Putamen (tissue), 1 donor: ENCODE data around the gene FAM25G.
"Not testable (repeated sequence)": the region's sequence is repeated elsewhere in the genome, so short reads cannot be mapped to it uniquely, and the experiment has no call there.

Experiments used
- DNase-seq: peaks from one replicate; pipeline ENCODE4 v3.0.0-alpha.2; 2016; ENCODE audit warnings: low spot score

The FAM25G gene

GRCh38 chr10:47465216-47465917 lies 26.1 kb downstream of the FAM25G start:
- not testable (repeated sequence) for DNase-seq

DNA sequence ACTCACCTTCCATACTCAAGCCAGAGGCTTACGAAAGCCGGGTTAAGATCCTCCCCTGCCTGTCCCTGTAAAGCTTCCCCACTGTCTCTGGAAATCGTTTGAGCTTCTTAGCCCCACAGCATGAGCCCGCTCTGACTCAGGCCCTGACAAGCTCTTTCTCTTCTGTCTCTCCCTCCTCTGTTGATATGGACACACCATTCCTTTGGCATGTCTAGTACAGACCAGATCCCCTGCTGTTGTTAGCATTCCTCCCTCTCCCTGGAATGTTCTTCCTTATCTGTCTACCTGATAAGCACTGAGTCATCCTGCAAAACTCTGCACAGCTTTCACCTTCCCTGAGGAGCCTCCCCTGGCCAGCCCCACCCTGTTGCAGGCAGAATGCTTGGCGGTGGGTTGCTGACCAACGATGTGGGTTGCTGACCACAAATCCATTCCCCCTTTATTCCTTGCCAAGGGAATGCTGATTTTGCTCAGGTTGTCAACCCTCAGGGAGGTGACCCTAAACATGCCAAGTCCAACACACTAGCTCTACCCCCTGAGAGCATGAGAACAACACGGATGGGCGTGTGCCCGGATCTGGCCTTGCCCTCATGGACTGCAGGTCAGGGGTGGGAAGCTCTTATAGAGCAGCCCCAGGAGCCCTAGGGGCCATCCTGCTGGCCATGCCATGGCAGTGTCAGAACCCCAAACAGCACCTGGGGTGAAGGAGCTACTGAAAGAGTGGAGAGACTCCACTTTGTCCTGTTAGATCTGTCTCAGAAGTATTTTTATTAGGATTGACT lies 28.7 kb downstream of the FAM25G start:
- not testable (repeated sequence) for DNase-seq

DNA sequence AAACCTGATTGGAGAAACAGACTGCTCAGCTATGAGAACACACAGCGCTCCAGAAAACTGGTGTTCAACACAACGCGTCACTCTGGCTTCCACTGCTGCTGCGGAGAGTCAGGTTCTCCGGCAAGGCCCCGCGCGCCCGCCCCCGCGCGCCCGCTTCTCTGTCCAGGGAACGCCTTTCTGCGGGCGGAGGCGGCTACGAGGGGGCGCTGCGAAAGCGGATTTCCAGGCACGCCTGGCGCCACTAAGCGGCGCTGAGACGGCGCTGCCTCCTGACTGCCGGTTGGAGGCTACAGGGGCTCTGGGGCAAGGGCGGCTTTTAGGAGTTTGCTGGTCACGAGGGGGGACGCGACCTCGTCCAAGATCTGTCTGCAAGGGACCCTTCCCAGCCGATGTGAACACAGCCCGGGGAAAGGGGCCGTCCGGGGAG lies 30.2 kb downstream of the FAM25G start:
- DNase-seq = not testable (repeated sequence)

DNA sequence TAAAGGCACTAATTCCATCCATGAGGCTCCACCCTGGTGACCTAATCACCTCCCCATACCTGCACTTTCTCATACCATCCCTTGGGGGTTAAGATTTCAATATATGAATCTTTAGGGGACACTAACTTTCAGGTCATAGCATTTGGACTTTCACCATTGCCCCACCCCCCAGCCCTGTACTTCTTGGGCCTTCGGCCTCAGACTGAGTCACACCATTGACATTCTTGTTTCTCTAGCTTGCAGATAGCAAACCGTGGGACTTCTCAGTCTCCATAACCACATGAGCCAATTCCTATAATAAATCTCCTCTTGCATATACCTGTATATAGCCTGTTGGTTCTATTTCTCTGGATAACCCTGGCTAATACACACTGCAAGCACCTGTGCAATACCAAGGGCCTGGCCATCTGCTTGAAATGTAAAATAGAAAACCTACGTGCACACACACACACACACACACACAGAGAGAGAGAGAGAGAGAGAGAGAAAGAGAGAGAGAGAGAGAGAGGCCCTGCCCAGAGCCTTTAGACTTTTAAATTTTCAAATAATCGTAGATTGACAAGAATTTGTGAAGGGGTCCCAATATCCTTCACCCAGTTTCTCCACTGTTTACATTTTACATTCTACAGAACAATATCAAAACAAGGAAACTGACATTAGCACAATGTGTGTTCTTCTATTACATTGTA lies 32.9 kb downstream of the FAM25G start:
- DNase-seq = no peak

GRCh38 chr10:47457826-47458225 lies 33.7 kb downstream of the FAM25G start:
- DNase-seq = no peak

GRCh38 chr10:47457528-47457820 lies 34.0 kb downstream of the FAM25G start:
- no peak for DNase-seq

- DNase-seq = no peak
Measured at GRCh38 chr10:47456794-47457527, 34.5 kb downstream of the FAM25G start.

DNA sequence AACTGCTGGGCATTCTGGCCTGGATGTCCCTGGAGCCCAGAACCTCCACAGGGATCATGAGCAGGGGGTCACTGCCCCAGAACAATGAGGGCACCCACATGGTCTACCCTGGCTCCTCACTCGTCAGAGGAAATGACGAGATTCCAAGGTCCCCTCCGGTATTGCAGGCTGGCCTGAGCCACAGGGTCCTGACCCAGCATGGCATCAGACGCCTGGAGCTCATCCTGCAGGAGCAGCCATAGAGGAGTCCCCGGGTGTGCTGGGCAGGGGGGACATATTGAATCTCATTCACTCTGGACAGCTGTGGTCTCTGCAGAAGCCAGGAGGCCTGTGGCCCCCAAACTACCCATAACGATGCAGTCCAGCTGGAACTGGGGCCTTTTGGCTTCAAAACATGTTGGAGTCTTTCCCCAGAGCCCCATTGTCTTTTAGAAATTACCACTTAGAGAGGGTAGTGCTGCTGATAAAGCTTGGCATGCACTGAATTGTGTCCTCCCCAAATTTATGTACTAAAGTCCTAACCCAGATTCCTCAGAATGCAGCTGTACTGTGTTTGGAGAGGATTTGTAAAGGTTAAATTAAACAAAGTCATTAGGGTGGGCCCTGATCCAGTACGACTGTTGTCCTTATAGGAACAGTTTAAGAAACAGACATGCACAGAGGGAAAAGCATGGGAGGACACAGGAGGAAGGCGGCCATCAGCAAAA lies 35.3 kb downstream of the FAM25G start:
- DNase-seq = no peak

- not testable (repeated sequence) for DNase-seq
Measured at GRCh38 chr10:47455350-47456078, 36.0 kb downstream of the FAM25G start.

DNA sequence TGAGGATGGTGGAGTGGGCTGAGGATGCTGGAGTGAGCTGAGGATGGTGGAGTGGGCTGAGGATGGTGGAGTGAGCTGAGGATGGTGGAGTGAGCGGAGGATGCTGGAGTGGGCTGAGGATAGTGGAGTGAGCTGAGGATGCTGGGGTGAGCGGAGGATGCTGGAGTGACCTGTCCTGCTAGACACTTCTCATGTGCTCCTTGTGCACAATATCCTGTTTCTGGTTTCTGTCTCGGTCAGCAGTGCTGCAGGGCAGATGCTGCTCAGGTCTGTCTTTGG lies 36.8 kb downstream of the FAM25G start:
- no peak for DNase-seq

DNA sequence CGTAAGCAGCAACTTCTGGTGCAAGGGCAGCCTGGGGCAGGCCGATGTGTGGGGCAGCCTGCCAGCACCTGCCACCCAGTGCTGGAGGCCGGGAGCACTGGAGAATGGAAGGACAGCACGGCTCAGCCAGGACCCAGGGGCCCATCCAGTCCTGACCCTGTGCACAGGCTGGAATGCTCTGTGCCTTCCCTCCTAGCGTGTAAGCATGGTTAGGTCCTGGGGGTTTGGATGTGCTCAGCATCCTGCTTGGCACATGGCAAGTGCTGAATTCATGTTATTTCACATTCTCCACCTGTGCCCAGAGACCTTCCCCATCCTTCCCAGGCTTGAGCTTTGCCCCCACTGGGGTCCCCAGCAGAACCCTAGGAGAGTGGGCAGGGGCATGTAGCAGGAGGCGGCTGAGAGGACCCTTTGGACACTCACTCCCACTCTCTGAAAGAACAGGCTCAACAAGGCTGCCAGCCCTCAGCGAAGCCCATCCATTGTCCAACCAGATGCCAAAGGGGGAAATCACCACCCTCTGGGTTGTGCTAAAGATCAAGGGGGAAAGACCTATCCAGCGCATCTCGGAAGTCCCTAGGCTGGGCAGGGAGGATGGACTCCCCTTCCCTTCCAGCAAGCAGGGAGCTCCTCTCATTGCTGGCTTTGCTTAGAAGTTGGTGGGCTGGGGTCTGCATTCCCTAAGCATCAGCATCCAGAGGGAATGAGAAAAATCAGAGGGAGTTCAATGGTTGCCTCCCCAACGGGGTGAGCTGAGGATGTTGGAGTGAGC lies 37.3 kb downstream of the FAM25G start:
- no peak for DNase-seq

DNA sequence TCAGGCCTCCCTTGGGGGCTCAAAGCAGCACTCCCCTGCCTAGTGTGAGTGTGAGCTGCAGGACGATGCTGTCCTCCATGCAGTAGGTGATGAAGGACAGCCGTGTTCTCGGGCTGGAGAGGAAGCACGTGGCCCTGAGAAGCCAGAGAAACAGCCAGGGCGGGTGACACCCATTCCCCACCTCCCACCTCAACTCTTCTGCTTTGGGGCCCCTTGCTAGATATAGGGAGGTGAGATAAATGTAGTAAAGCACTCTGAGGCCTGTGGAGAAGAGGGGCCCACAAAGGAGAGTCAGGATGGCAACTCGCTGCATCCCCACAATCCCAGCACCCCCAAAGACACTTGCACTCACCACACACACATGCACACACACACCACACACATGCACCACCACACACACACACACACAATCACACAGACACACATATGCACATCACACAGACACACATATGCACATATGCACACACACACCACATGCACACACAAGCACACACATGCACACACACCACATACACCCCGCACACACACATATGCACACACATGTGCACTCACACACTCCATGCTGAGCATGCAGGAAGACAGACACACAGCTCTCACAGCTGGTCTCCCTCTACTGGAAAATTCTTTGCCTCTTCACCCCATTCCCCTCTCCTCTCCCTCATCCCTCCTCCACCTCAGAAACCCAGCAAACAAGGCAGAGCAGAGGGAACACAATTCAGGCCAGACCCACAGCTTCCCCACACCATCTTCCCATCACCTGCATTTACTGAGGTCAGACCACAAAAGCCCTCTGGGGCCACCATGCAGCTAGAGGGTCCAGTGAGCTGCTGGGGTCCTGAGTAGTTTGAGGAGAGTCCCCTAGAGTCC lies 38.1 kb downstream of the FAM25G start:
- DNase-seq = no peak

DNA sequence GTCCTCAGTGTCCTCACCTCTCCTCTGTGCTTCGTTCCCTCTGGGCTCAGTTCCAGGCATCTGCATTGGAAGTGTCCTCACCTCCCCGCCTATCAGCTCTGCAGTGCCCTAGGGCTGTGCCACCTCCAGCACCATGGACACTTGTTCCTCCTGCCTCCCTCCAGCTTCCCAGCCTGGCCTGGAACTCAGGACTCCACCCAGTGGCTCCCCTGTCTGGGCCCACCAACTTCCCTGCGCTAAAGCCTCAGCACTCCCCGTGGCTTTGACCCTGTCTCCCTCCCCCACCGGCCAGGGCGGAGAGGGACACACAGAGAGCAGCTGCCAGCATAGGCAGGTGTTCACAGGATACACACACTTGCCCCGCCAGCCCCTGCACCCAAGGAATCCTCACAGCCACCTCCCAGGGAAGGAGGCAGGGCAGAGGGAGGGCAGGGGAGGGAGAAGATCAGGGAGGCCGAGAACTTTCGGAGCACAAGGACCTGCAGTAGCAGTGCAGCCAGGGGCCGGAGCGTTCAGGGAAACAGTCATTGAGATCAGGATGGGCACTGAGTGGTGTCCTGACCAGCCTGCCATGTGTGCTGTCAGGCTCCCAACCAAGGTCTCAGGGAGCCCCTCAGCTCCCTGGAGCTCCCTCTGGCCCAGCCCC lies 38.9 kb downstream of the FAM25G start:
- no peak for DNase-seq

DNA sequence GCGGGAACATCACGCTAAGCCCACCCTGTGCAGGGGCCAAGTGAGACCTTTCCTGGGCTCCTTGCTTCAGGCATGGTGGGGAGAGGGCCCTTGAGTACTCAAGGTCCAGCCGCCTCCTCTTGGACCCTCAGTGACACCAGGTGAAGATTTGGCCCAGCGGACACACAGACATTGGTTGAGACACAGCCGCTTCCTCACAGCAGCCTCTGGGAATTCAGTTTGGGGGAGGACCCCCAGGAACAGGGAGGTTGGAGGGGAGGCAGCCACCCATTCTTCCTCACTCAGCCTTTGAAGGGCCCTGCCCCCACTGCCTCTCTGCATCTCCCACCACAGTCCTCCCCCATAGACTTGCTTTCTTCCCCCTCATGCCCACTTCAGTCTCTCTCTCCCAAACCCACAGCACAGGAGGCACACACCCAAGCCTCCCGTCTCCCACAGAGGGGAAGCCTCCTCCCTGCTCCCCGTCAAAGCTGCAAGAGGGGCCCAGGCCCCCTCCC lies 39.5 kb downstream of the FAM25G start:
- DNase-seq = no peak

- no peak for DNase-seq
Measured at GRCh38 chr10:47451273-47451997, 40.1 kb downstream of the FAM25G start.

DNA sequence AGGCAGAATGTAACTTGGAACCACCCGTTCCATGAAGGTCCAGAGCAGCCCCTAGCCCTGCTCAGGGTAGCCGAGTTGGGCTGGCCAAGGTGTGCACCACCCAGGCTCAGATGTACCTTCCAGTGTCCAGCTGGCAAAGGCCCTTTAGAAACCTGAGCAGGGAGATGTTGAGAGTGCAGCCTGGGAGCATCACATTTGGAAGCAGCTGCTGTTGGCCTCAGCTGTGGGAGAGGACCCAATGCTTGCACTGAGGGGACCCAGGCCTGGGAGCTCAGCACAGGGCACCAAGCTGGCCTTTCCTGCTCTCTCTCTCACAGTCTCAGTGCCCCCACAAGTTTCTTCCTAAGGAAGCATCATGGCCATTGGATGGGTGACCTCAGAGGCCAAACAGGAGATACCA lies 41.1 kb downstream of the FAM25G start:
- no peak for DNase-seq

DNA sequence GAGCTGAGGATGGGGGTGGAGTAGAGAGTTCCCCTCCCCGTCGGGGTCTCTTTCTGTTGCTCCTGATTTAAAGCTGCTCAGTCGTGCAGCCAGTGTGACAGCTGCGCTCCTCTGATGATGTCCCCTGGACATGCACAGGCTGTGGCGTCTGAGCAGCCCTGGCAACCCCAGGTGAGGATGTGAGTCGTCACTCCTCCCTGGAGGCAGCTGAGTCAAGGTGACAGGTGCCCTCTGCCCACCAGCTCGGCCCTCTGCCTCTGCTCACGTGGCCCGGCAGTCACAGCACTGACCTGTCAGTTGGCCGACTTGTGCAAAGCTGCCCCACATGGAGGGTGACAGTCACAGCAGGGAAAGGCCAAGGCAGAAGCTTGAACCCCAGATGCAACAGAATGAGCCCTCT lies 41.5 kb downstream of the FAM25G start:
- no peak for DNase-seq
